ENCODE data around the gene FANCI.

GRCh38 chr15:89353991-89354390 lies 110.2 kb downstream of the FANCI start:
- TF ChIP-seq CTCF (IDR thresholded peaks at IDR 0.05), result no peak
- TF ChIP-seq EP300 (IDR thresholded peaks at IDR 0.05), result no peak
- TF ChIP-seq POLR2A (IDR thresholded peaks at IDR 0.05), result no peak
- TF ChIP-seq POLR2AphosphoS5 (IDR thresholded peaks at IDR 0.05), result no peak

Measured in sigmoid colon (tissue), 4 donors.